GM21447 (cell line): ENCODE results near the gene SIGLEC8.
"Not testable (repeated sequence)": the region's sequence is repeated elsewhere in the genome, so short reads cannot be mapped to it uniquely, and the experiment has no call there.

Experiments used
- ATAC-seq: cut with Tn5 transposase; IDR thresholded peaks from one replicate; pipeline ENCODE4 v1.9.1; 2021; ENCODE audit not compliant: unreplicated experiment

Gene SIGLEC8

GRCh38 chr19:51458051-51458645, at the start of gene SIGLEC8:
SIGLEC8 (minus strand) TSS chr19:51458454; CDS start chr19:51458387, 67 bp downstream.
- no peak for ATAC-seq

- no peak for ATAC-seq
These were observed 49.4 kb upstream of the SIGLEC8 start for GRCh38 chr19:51507640-51508058.

DNA sequence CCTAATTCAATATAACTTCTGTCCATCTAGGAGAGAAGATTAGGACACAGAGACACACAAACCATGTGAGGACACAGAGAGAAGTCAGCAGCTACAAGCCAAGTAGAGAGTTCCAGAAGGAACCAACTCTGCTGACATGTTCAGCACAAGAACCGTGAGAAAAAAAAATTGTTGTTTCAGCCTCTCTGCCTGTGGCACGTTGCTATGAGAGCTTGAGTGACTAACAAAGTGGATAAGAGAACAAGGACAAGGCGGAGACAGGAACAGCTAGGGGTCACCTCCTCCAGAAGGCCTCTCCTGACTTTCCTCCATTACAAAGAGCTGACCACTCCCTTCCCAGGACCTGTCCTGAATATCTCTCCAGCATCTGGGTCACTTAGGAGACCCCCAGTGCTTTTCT, 48.9 kb upstream of the SIGLEC8 start:
- ATAC-seq: no peak

GRCh38 chr19:51505904-51506303, 47.6 kb upstream of the SIGLEC8 start:
- ATAC-seq: no peak

GRCh38 chr19:51503896-51504295, 45.6 kb upstream of the SIGLEC8 start:
- no peak for ATAC-seq

DNA sequence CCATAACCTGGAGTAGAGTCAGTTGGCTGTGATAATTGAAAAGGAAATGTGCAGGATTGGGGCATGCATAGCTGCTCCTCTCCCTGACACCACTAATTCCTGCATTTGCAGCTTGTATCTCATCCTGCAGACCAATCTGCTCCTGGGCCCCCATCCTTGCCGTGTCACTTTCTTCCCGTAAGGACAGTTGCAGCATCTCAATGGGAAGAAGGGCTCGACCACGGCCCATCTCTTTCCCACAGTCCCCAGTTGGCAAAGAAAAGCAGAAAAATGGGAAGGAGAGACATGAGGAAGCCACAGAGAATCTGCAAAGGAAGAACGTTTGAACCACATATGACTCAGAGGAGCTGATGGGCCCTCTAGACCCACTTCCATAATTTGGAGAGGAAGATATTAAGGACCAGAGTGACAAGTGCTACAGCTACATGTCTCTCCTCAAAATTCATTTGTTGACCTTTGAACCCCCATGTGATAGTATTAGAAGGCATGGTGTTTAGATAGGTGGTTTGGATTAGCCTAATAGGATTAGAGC, 45.1 kb upstream of the SIGLEC8 start:
- ATAC-seq: no peak

DNA sequence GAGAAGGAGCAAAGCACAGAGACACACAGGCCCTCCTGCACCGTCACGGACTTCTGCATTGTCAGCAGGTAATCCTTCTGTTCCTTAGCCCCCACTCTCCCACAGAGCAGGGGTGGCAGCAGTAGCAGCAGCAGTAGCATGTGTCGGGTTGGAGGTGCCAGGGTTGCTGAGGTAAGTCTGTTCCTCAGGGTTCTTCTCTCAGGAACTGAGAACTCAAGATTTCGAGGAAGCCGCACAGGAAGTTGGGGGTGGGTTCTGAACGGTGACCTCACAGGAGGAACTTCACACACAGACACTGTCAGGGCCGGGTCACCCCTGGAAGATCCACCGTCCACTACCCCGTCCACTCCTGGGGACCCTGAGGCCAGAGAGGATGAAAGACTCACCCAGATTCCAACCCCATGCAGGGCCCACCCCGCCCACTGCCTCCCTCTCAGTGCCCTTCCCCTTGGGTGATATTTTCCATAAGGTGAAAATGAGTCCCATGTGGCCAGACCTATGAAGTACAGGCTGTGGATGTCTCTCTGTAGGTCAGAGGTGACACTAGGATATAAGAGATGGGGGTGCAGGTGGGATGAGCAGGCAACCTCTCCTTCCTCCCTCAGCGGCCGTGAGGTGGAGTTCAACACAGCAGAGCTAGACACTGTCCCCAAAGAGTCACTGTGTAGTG, 43.5 kb upstream of the SIGLEC8 start, which contains the start of gene SIGLEC12:
SIGLEC12 (minus strand) TSS at position 207 of the 670 bp plus-strand sequence; CDS start at position 140, 67 bp downstream.
- no peak for ATAC-seq

DNA sequence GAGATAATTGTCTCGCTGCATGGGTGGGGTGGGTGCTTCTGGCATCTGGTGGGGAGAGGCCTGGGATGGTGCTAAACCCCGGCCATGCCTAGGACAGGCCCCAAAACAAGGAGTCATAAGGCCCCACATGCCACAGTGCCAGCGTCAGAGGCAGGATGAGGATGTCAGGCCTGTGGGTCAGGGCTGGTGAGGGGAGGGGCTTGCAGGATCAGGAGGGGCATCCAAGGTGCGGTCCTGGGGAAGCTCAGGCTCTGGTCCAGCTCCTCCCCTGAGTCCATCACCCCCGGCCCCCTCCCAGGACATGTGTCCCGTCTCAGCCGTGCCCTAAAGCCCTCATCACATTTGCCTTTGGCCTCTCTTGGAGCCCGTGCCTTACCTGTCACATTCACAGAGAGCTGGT, 42.7 kb upstream of the SIGLEC8 start:
- not testable (repeated sequence) for ATAC-seq

DNA sequence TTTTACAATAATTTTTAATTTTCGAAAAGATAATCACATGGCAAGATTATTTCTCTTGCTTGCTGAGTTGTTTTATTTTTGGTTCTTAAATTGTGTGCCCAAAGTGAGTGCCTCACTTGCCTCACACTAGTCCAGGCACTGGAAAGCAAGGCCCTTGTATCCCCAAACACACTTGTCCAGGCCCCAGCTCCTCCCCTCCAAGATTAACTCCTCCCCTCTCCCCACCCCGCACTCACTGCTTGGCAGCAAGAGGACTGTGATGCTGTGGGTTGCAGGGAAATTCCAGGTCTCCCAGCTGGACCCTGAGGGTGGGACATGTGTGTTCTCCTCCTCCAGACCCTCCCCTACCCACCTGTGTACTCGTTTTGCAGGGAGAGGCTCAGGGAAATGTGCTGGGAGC, 39.4 kb upstream of the SIGLEC8 start:
- ATAC-seq: no peak

GRCh38 chr19:51493776-51494175, 35.5 kb upstream of the SIGLEC8 start:
- no peak for ATAC-seq

DNA sequence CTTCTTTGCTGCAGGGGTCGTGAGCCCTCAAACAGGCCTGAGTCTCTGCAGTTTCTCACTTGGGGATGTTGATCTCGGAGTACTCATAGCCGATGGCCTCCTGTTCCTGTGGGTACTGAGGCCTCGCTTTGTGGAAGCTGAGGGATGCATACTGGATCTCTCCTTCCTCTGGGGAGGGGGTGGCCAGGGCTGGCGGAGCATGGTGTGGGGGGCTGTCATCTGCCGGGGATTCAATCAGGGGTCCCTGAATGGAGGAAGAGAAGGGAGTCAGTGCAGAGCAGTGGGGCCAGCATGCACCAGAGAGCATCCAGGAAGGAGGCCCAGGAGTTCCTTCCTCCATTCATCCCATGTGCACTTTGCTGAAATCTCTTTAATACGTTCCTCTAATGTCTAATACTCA, 33.3 kb upstream of the SIGLEC8 start:
- no peak for ATAC-seq

GRCh38 chr19:51490676-51491075, 32.4 kb upstream of the SIGLEC8 start:
- ATAC-seq: no peak

- ATAC-seq: no peak
These were observed 30.9 kb upstream of the SIGLEC8 start for GRCh38 chr19:51489113-51489512.

GRCh38 chr19:51488491-51488890, 30.2 kb upstream of the SIGLEC8 start:
- no peak for ATAC-seq

- no peak for ATAC-seq
These were observed 27.9 kb upstream of the SIGLEC8 start for GRCh38 chr19:51485960-51486660.

- no peak for ATAC-seq
These were observed 22.3 kb upstream of the SIGLEC8 start for GRCh38 chr19:51480590-51480989.

- ATAC-seq: no peak
These were observed 21.5 kb upstream of the SIGLEC8 start for GRCh38 chr19:51479531-51480331.

DNA sequence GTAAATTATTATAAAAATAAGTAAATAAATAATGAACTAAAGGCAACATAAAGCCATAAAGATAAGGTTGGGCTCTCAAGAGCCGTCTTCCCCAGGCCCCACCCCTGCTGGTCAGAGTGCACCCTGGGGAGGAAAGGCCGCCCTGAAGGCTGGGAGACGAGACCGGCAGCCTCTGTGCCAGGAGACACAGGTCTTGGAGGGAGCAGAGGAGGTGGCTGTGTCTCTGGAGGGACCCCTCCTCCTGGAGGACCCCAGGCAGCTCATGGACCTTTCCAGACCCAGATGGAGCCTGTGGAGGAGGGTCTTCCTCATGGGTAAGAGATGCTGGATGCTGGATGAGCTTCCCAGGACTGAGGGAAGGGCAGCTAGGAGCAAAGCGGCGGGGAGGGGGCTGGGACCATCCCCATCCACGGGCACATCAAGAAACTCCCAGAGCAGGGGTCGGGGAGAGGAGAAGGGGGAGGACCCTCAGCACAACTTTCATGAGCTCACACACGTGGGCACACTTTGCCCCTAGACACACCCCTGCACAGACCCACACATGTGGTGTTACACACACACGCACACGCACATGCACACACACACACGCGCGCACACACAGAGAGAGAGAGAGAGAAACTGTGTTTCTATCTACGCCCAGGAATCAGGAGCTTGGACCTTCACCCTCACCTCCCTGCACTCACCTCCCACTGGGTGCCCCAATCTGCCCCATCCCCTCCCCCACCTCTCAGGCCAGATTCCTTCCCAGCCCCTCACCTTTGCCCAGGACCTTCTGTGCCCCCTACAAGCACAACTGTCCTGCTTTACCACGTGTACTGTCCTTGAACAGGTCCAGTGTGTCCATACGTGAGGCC, 20.4 kb upstream of the SIGLEC8 start, which contains the start of gene CEACAM18:
CEACAM18 (plus strand) TSS at position 159 of the 854 bp plus-strand sequence.
- no peak for ATAC-seq

DNA sequence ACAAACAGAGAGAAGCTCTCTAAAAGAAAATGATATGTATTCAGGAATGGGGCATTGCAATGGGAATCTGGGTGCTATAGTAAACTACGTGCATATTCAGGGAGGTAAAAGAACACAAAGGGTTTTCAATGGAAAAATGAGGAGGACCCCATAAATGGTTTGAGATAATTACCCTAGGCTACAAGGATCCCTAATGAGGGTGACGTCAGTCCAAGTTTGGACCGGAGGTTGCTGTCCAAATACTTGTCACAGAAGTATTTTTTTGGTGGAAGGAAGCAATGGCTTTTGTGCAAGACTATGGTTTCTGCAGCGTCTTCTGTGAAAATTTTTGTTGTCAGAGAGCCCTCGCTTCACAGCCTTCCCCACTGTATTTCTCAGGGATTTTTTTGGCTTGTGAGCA, 19.1 kb upstream of the SIGLEC8 start:
- ATAC-seq: no peak

GRCh38 chr19:51476164-51476563, 17.9 kb upstream of the SIGLEC8 start:
- ATAC-seq: no peak
